Measurements from ENCODE around the gene NPFF.
"Not testable (repeated sequence)": the region's sequence is repeated elsewhere in the genome, so short reads cannot be mapped to it uniquely, and the experiment has no call there.

The NPFF gene, protein sequence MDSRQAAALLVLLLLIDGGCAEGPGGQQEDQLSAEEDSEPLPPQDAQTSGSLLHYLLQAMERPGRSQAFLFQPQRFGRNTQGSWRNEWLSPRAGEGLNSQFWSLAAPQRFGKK

DNA sequence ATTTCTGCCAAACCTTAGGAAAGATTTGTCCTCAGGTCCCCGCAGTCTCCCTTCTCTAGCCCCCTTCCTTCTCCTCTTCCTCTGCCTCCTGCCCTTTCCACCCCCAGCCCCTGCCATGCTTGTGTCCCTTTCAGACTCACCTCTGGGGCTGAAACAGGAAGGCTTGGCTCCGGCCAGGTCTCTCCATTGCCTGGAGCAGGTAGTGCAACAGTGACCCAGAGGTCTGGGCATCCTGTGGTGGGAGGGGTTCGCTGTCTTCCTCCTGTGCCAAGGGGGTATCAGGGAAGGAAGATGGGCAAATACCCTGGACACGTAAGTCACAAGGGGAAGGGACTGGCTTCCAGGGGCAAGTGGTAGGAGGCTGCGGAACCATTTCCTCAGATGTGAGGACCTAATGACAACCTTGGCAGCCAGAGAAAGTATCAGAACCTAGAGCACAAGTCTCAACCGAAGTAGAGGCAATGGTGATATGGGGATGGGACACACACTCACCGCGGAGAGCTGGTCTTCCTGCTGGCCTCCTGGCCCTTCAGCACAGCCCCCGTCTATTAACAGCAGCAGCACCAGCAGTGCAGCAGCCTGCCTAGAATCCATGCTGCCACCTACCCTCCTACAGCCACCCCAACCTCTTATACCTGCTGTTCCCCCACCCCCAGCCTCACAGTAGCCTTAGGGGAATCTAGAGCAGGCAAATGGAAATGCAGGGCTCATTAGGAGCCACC lies at the start of gene NPFF:
NPFF (minus strand) TSS at position 604 of the 722 bp plus-strand sequence; CDS start at position 594, 10 bp downstream.
- Mint-ChIP-seq H3K27me3 (no peaks in the 10 kb centered on the region), H3K36me3 (ENCODE audit: insufficient read depth) (peaks cover 16% of the 10 kb centered on the region), H3K27ac (ENCODE audit: low read depth) (no peak within 1 kb of the TSS), H3K4me1 (peaks cover 22% of the 10 kb centered on the region), H3K9me3 (no peaks in the 10 kb centered on the region), H3K4me3 (no peak within 1 kb of the TSS)
- no peak for ATAC-seq (replicated peaks; ENCODE audit: extremely low read depth, poor library complexity, severe bottlenecking)
- DNase-seq (ENCODE audit: low spot score in 2 of 2) = no peak

DNA sequence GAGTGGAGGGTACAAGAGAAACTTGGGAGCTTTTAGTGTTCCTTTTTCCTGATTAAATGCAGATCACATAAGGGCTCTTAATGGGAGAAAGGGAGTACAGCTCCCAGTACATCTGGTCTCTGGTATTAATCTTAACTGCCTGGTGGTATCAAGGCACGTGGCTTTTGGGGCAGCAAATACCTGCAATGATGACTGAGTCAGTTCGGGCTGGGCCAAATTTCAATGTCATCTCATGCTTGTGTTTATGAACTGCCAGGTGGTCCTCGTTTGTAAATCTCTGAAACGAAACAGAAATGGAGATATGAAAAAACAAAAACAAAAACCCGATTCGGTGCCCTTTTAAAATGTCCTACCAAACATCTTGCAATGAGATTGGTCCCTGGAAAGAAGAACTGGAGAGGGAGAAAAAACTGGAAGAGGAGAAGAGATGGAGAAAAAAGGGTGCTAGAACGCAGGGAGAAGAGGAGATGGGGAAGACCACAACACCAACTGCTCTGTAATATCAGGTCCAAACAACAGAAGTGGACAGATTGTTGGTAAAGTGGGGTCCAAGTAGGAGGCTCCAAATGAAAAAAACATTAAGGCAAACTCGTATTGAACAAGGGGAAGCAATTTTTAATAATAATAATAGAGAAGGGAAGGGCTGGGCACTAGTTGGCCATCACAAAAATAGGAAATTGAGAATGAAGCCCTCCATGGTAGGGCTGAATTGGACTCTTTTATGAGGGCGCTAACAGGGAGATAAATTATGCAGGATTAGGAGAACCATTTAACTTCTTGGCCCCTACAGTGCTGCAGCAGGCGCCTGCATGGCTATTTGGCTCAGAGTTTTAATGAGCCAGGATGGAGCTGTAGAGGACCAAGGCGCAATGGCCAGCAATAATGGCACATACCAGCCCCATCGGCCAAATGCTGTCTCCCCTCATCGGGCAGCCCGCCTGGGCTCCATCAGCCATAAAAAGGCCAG lies 45.4 kb upstream of the NPFF start:
- peaks cover 15% of the 10 kb centered on the region for H3K36me3 Mint-ChIP-seq (ENCODE audit: insufficient read depth)
- no peaks in the 10 kb centered on the region for H3K4me1 Mint-ChIP-seq
- no peaks in the 10 kb centered on the region for H3K9me3 Mint-ChIP-seq
- DNase-seq (ENCODE audit: low spot score in 2 of 2) = no peak
- no peak for ATAC-seq (replicated peaks; ENCODE audit: extremely low read depth, poor library complexity, severe bottlenecking)
- H3K27me3 Mint-ChIP-seq = no peaks in the 10 kb centered on the region
- H3K4me3 Mint-ChIP-seq = no peak overlapping the region
- H3K27ac Mint-ChIP-seq (ENCODE audit: low read depth) = peak overlapping the region; percentile 3

DNA sequence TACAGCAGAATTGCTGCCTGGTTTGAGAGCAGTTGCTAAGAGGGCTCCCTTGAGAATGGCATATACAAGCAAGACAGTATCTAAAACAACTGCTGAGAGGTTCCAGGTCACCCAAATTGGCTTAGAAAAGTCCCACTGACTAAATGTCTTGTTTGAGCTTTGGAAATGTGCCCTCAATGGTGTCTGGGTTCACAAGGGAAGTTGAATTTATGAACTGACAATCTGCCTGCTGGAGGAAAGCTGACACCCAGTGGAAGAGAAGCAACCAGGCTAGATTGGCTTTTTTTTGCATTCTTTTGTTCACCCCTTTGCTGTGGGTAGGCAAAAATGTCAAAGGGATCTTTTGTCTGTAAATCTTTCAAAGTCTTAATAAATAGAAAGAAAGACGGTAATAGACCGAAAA lies 44.6 kb upstream of the NPFF start:
- no peak overlapping the region for H3K27ac Mint-ChIP-seq (ENCODE audit: low read depth)
- DNase-seq (ENCODE audit: low spot score in 2 of 2) (no peak), ATAC-seq (replicated peaks; ENCODE audit: extremely low read depth, poor library complexity, severe bottlenecking) (no peak)
- no peaks in the 10 kb centered on the region for H3K9me3 Mint-ChIP-seq
- peaks cover 19% of the 10 kb centered on the region for H3K36me3 Mint-ChIP-seq (ENCODE audit: insufficient read depth)
- H3K27me3 Mint-ChIP-seq = no peaks in the 10 kb centered on the region
- H3K4me3 Mint-ChIP-seq = no peak overlapping the region
- no peaks in the 10 kb centered on the region for H3K4me1 Mint-ChIP-seq

DNA sequence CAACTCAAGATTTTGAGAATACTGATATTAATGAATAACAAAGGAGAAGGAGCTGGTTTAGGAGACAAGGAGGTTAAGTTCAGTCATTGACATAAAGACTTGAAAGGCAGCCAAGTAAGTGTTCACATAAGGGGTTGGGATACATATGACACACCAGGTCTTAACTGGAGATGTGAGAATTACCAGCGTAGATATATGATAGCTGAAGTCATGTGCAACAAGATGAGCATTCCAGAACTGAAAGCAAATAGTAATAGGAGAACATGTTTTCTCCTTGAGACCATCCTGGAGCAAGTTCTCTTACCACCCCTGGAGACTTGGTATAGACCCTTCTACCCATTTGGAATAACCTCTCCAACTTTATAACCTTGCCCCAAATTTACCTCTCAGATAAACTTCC lies 43.3 kb upstream of the NPFF start:
- no peak overlapping the region for H3K4me3 Mint-ChIP-seq
- no peaks in the 10 kb centered on the region for H3K4me1 Mint-ChIP-seq
- peaks cover 19% of the 10 kb centered on the region for H3K36me3 Mint-ChIP-seq (ENCODE audit: insufficient read depth)
- ATAC-seq (replicated peaks; ENCODE audit: extremely low read depth, poor library complexity, severe bottlenecking) = no peak
- H3K27ac Mint-ChIP-seq (ENCODE audit: low read depth) = no peak overlapping the region
- DNase-seq (ENCODE audit: low spot score in 2 of 2) = no peak
- no peaks in the 10 kb centered on the region for H3K9me3 Mint-ChIP-seq
- H3K27me3 Mint-ChIP-seq = no peaks in the 10 kb centered on the region

DNA sequence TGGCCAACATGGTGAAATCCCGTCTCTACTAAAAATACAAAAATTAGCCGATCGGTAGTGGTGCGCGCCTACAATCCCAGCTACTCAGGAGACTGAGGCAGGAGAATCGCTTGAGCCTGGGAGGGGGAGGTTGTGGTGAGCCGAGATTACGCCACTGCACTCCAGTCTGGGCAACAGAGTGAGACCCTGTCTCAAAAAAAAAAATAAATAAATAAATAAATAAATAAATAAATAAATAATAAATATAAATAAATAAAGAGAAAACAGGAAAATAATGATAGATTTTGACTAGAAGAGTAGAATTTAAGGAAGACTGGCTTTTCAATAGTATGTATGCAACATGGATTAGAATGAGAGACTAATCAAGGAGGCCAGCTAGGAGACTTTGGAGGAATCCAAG lies 42.8 kb upstream of the NPFF start:
- H3K27me3 Mint-ChIP-seq; H3K9me3 Mint-ChIP-seq; H3K4me1 Mint-ChIP-seq; ATAC-seq (replicated peaks; ENCODE audit: extremely low read depth, poor library complexity, severe bottlenecking); H3K4me3 Mint-ChIP-seq; DNase-seq (ENCODE audit: low spot score in 2 of 2); H3K27ac Mint-ChIP-seq (ENCODE audit: low read depth): not testable (repeated sequence)
- peaks cover 19% of the 10 kb centered on the region for H3K36me3 Mint-ChIP-seq (ENCODE audit: insufficient read depth)

DNA sequence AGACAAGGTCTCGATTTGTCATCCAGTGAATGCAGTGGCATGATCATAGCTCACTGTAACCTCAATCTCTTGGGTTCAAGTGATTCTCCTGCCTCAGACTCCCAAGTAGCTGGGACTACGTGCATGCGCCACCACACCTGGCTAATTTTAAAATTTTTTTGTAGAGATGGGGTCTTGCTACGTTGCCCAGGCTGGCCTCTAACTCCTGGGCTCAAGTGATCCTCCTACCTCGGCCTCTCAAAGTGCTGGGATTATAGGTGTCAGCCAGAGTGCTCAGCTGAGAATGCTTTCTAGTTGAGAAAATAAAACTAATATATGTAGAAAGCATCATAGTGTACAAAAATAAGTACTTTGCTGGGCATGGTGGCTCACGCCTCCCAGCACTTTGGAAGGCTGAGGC lies 41.1 kb upstream of the NPFF start:
- H3K4me3 Mint-ChIP-seq; H3K27ac Mint-ChIP-seq (ENCODE audit: low read depth); H3K9me3 Mint-ChIP-seq; DNase-seq (ENCODE audit: low spot score in 2 of 2); H3K4me1 Mint-ChIP-seq; ATAC-seq (replicated peaks; ENCODE audit: extremely low read depth, poor library complexity, severe bottlenecking); H3K27me3 Mint-ChIP-seq: not testable (repeated sequence)
- H3K36me3 Mint-ChIP-seq (ENCODE audit: insufficient read depth) = peaks cover 25% of the 10 kb centered on the region

DNA sequence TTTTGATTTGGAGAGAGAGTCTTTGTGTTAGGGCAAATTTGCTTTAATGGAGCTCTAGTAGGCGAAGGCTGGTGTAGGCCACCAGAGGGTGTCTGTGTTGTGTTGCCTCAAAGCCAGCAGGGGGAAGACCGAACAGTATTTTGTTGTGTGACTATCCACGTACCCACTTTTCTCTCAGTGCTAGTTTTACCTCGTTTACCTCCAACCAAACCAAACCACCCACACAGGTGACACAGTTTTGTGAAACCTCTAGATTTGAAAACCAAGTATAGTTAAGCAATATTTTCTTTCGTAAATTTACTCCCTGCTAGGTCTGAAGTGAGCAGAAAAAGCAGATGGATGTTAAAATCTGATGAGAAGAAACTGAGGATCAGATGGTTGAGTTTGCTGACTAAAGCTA lies 36.3 kb upstream of the NPFF start:
- H3K27me3 Mint-ChIP-seq = no peaks in the 10 kb centered on the region
- ATAC-seq (replicated peaks; ENCODE audit: extremely low read depth, poor library complexity, severe bottlenecking) (peak; percentile 65), DNase-seq (ENCODE audit: low spot score in 2 of 2) (peak in 1 of 2 donors; percentile 12)
- no peaks in the 10 kb centered on the region for H3K9me3 Mint-ChIP-seq
- no peaks in the 10 kb centered on the region for H3K4me1 Mint-ChIP-seq
- H3K27ac Mint-ChIP-seq (ENCODE audit: low read depth) = no peak overlapping the region
- H3K36me3 Mint-ChIP-seq (ENCODE audit: insufficient read depth) = peaks cover 29% of the 10 kb centered on the region
- H3K4me3 Mint-ChIP-seq = no peak overlapping the region

DNA sequence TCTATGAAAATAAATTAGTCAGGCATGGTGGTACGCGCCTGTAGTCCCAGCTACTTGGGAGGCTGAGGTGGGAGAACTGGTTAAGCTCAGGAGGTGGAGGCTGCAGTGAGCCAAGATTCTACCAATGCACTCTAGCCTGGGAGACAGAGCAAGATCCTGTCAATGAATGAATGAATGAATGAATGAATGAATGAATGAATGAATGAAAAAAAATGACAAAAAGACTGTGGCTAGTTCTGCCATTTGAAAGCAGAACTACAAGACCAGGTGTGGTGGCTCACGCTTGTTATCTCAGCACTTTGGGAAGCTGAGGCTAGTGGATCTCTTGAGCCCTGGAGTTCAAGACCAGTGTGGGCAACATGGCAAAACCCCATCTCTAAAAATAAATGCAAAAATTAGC lies 32.2 kb upstream of the NPFF start:
- H3K27ac Mint-ChIP-seq (ENCODE audit: low read depth) = no peak overlapping the region
- H3K4me1 Mint-ChIP-seq = no peaks in the 10 kb centered on the region
- no peaks in the 10 kb centered on the region for H3K9me3 Mint-ChIP-seq
- peaks cover 46% of the 10 kb centered on the region for H3K36me3 Mint-ChIP-seq (ENCODE audit: insufficient read depth)
- DNase-seq (ENCODE audit: low spot score in 2 of 2) = no peak
- no peak overlapping the region for H3K4me3 Mint-ChIP-seq
- H3K27me3 Mint-ChIP-seq = no peaks in the 10 kb centered on the region
- no peak for ATAC-seq (replicated peaks; ENCODE audit: extremely low read depth, poor library complexity, severe bottlenecking)

DNA sequence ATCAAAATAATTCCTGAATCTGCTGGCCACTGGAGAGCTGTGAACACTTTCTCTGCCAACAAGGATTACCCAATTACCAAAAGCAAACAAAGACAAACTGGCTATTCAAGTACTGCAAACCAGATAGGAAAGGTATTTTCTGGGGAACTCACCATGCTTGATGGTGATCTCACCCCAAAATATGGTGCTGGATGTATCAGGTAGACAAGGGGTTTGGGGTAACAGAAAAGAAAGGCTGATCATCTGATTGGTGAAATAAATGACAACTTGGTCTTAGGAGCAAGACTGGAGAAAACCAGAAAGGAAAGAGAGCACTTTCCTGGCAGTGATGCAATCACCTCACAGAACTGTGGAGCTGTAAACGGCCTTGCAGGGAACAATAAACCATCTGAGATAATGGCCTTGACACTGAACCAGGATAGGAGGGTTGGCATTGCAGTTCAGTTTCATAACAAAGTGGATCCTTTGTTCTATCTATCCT lies 31.0 kb upstream of the NPFF start:
- H3K27me3 Mint-ChIP-seq = no peaks in the 10 kb centered on the region
- H3K9me3 Mint-ChIP-seq = no peaks in the 10 kb centered on the region
- no peak overlapping the region for H3K4me3 Mint-ChIP-seq
- no peak overlapping the region for H3K27ac Mint-ChIP-seq (ENCODE audit: low read depth)
- peaks cover 46% of the 10 kb centered on the region for H3K36me3 Mint-ChIP-seq (ENCODE audit: insufficient read depth)
- DNase-seq (ENCODE audit: low spot score in 2 of 2) = no peak
- ATAC-seq (replicated peaks; ENCODE audit: extremely low read depth, poor library complexity, severe bottlenecking) = no peak
- H3K4me1 Mint-ChIP-seq = no peaks in the 10 kb centered on the region

DNA sequence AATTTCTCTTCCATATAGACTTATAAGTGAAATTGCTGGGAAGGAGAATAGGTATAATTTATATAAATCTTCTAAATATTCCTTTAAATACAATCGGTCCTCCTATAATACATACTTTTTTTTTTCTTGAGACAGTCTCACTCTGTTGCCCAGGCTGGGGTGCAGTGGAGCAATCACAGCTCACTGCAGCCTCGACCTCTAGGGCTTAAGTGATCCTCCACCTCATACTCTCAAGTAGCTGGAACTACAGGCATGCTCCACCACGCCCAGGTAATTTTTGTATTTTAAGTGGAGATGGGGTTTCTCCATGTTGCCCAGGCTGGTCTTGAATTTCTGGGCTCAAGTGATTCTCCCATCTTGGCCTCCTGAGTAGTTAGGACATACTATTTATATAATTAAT lies 29.7 kb upstream of the NPFF start:
- DNase-seq (ENCODE audit: low spot score in 2 of 2) = no peak
- no peak overlapping the region for H3K27ac Mint-ChIP-seq (ENCODE audit: low read depth)
- no peaks in the 10 kb centered on the region for H3K9me3 Mint-ChIP-seq
- H3K4me3 Mint-ChIP-seq = no peak overlapping the region
- H3K4me1 Mint-ChIP-seq = no peaks in the 10 kb centered on the region
- H3K27me3 Mint-ChIP-seq = no peaks in the 10 kb centered on the region
- no peak for ATAC-seq (replicated peaks; ENCODE audit: extremely low read depth, poor library complexity, severe bottlenecking)
- H3K36me3 Mint-ChIP-seq (ENCODE audit: insufficient read depth) = peaks cover 50% of the 10 kb centered on the region

DNA sequence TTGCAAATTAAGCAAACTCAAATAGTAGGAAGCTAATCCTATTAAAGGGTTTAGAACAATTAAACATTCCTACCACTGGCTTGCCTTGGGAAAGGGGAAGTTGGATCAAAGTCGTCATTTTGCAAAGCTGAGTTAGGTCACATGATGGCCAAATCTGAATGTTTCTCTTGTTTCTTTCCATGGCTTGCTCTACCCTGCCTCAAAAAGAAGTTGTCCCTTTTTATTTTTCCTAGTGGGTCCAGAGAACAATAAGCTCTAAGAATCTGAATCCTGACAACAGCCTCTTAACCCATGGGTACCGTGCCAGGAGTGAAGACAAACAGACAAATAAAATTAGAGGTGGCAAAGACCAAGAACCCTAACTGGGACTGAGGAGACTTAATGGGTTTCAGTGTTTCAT lies 26.2 kb upstream of the NPFF start:
- Mint-ChIP-seq H3K36me3 (ENCODE audit: insufficient read depth) (peaks cover 48% of the 10 kb centered on the region), H3K4me3 (no peak overlapping the region), H3K9me3 (no peaks in the 10 kb centered on the region), H3K4me1 (no peaks in the 10 kb centered on the region), H3K27ac (ENCODE audit: low read depth) (no peak overlapping the region), H3K27me3 (no peaks in the 10 kb centered on the region)
- DNase-seq (ENCODE audit: low spot score in 2 of 2) (no peak), ATAC-seq (replicated peaks; ENCODE audit: extremely low read depth, poor library complexity, severe bottlenecking) (no peak)

DNA sequence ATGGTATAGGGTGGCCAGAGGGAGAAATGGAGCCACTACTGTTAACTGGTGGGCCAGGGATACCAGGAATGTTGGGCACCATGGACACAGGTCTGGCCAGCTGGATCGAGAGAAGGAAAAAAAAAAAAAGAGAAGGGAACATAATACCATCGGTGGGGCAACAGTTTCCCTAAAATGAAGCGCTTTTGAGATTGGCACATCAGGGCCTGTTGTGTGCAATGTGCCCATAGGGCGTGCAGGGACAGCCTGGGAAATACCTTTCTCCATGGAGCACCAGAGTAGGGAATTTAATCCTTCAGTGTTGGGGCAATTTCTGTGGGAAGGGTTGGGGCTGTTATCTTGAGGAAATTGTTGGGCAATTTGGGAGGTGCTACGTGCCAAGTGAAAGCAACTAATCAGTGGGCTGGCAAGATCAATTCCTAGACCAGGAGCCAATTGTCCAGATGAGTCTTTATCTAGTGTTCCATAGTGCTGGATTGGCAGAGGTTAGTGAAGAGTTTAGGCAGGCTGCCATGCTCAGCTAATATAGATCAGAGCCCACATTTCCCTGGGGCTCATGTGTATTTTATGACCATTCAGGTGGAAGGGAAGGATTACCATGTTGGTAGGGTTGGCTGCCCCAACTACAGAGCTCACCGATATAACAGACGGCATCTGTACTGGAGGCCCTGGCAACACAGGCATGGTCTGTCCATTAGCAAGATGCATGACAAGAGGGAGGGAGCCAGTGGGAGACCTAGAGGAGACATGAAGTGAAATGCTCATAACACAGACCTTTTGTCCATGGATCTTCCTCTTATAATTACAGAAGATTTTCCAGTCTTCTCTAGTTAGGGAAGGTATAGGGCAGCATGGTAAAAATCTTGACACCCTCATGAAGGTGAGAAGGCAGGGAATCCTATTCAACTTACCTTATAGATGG lies 25.5 kb upstream of the NPFF start:
- peaks cover 48% of the 10 kb centered on the region for H3K36me3 Mint-ChIP-seq (ENCODE audit: insufficient read depth)
- no peaks in the 10 kb centered on the region for H3K27me3 Mint-ChIP-seq
- no peaks in the 10 kb centered on the region for H3K9me3 Mint-ChIP-seq
- H3K4me1 Mint-ChIP-seq = no peaks in the 10 kb centered on the region
- ATAC-seq (replicated peaks; ENCODE audit: extremely low read depth, poor library complexity, severe bottlenecking) (no peak), DNase-seq (ENCODE audit: low spot score in 2 of 2) (no peak)
- no peak overlapping the region for H3K27ac Mint-ChIP-seq (ENCODE audit: low read depth)
- H3K4me3 Mint-ChIP-seq = no peak overlapping the region
